H9 (cell line): ENCODE results near the gene ROM1. TPM values are rescaled to one million over a fixed set of nuclear protein-coding genes. Genes with fewer than 3 reads are reported as not detected.

Experiments used
- DNase-seq: peaks from one replicate; pipeline ENCODE4 v3.0.0-alpha.2; 2017
- H2AFZ ChIP-seq: one replicate; pipeline ENCODE4 v1.6.1; 2013; ENCODE audit warnings: mild to moderate bottlenecking, low read length, control low read depth, moderate library complexity
- H2AK5ac ChIP-seq: 2 replicates; pipeline ENCODE4 v1.6.1; 2013; ENCODE audit warnings: low read length, control low read depth, mixed read lengths; ENCODE audit not compliant: insufficient read length
- H2BK120ac ChIP-seq: one replicate; pipeline ENCODE4 v1.6.1; 2013; ENCODE audit warnings: low read depth, mild to moderate bottlenecking, low read length, control low read depth, inconsistent platforms; ENCODE audit not compliant: poor library complexity, severe bottlenecking
- H2BK12ac ChIP-seq: 2 replicates; pipeline ENCODE4 v1.6.1; 2013; ENCODE audit warnings: low read length, control low read depth, mixed read lengths, low read depth; ENCODE audit not compliant: insufficient read length
- H2BK15ac ChIP-seq: 2 replicates; pipeline ENCODE4 v1.6.1; 2013; ENCODE audit warnings: low read depth, low read length, control low read depth
- H2BK20ac ChIP-seq: one replicate; pipeline ENCODE4 v1.6.1; 2013; ENCODE audit warnings: low read depth, mild to moderate bottlenecking, low read length, control low read depth, inconsistent platforms; ENCODE audit not compliant: poor library complexity, severe bottlenecking
- H2BK5ac ChIP-seq: 2 replicates; pipeline ENCODE4 v1.6.1; 2013; ENCODE audit warnings: low read length, control low read depth, mixed read lengths; ENCODE audit not compliant: insufficient read length
- H3K14ac ChIP-seq: 2 replicates; pipeline ENCODE4 v1.6.1; 2013; ENCODE audit warnings: low read length, control low read depth; ENCODE audit not compliant: insufficient read depth
- H3K18ac ChIP-seq: 2 replicates; pipeline ENCODE4 v1.6.1; 2013; ENCODE audit warnings: low read depth, mild to moderate bottlenecking, mixed read lengths, low read length, control low read depth; ENCODE audit not compliant: insufficient read length
- H3K23ac ChIP-seq: 2 replicates; pipeline ENCODE4 v1.6.1; 2013; ENCODE audit warnings: low read length, control low read depth, mixed read lengths, low read depth; ENCODE audit not compliant: insufficient read length
- H3K23me2 ChIP-seq: 2 replicates; pipeline ENCODE4 v1.6.1; 2013; ENCODE audit warnings: low read depth, mild to moderate bottlenecking, mixed read lengths, low read length, control low read depth; ENCODE audit not compliant: insufficient read length, poor library complexity, severe bottlenecking
- H3K27ac ChIP-seq: 2 replicates; pipeline ENCODE4 v1.5.1; 2013; ENCODE audit warnings: low read length, control low read depth, mixed read lengths, low read depth; ENCODE audit not compliant: insufficient read length
- H3K27me3 ChIP-seq: 2 replicates; pipeline ENCODE4 v1.6.1; 2013; ENCODE audit warnings: low read length, control low read depth, inconsistent platforms; ENCODE audit not compliant: insufficient read depth
- H3K4ac ChIP-seq: 2 replicates; pipeline ENCODE4 v1.6.1; 2013; ENCODE audit warnings: low read depth, mild to moderate bottlenecking, control low read depth, inconsistent platforms, low read length, moderate library complexity
- H3K4me1 ChIP-seq: 2 replicates; pipeline ENCODE4 v1.6.1; 2013; ENCODE audit warnings: low read length, control low read depth, inconsistent platforms; ENCODE audit not compliant: insufficient read depth
- H3K4me2 ChIP-seq: 2 replicates; pipeline ENCODE4 v1.6.1; 2013; ENCODE audit warnings: low read length, control low read depth, mixed read lengths; ENCODE audit not compliant: insufficient read length, insufficient read depth
- H3K56ac ChIP-seq: 2 replicates; pipeline ENCODE4 v1.6.1; 2013; ENCODE audit warnings: low read depth, mild to moderate bottlenecking, mixed read lengths, low read length, control low read depth; ENCODE audit not compliant: insufficient read length
- H3K79me1 ChIP-seq: 2 replicates; pipeline ENCODE4 v1.6.1; 2013; ENCODE audit warnings: low read depth, mild to moderate bottlenecking, moderate library complexity, low read length, control low read depth, inconsistent platforms; ENCODE audit not compliant: insufficient read depth, poor library complexity, severe bottlenecking
- H3K79me2 ChIP-seq: 2 replicates; pipeline ENCODE4 v1.6.1; 2013; ENCODE audit warnings: low read length, control low read depth, inconsistent platforms; ENCODE audit not compliant: insufficient read depth
- H3K9ac ChIP-seq: 2 replicates; pipeline ENCODE4 v1.6.1; 2013; ENCODE audit warnings: low read length, control low read depth, mixed read lengths; ENCODE audit not compliant: insufficient read length; ENCODE audit errors: extremely low read depth
- H3K9me3 ChIP-seq: one replicate; pipeline ENCODE4 v1.6.1; 2013; ENCODE audit warnings: low read depth, low read length, inconsistent platforms; ENCODE audit not compliant: control insufficient read depth
- H3T11ph ChIP-seq: one replicate; pipeline ENCODE4 v1.6.1; 2013; ENCODE audit warnings: mild to moderate bottlenecking, low read length, control low read depth, inconsistent platforms
- H4K20me1 ChIP-seq: one replicate; pipeline ENCODE4 v1.6.1; 2013; ENCODE audit not compliant: control insufficient read depth, insufficient read length, insufficient read depth
- H4K5ac ChIP-seq: 2 replicates; pipeline ENCODE4 v1.6.1; 2013; ENCODE audit warnings: low read depth, mild to moderate bottlenecking, mixed read lengths, low read length, control low read depth; ENCODE audit not compliant: insufficient read length
- H4K8ac ChIP-seq: replicated peaks from 2 replicates; pipeline ENCODE4 v1.6.1; 2013; ENCODE audit warnings: low read length, control low read depth, mixed read lengths, low read depth; ENCODE audit not compliant: insufficient read length
- H4K91ac ChIP-seq: 2 replicates; pipeline ENCODE4 v1.6.1; 2013; ENCODE audit warnings: low read depth, mild to moderate bottlenecking, moderate library complexity, mixed read lengths, low read length, control low read depth; ENCODE audit not compliant: insufficient read length
- H3K27ac Mint-ChIP-seq, 3 experiments: 2 replicates in 2 of 3; 3 replicates in 1 of 3; pipeline ENCODE4 v1.8.0; 2020 to 2021; ENCODE audit warnings: mixed read lengths in 3 of 3, mild to moderate bottlenecking in 1 of 3, moderate library complexity in 1 of 3
- H3K27me3 Mint-ChIP-seq: 2 replicates; pipeline ENCODE4 v1.8.0; 2021; ENCODE audit warnings: low read depth, mild to moderate bottlenecking, moderate library complexity, mixed read lengths
- H3K36me3 Mint-ChIP-seq, 3 experiments: 2 replicates in 2 of 3; 3 replicates in 1 of 3; pipeline ENCODE4 v1.8.0; 2020 to 2021; ENCODE audit warnings: low read depth in 3 of 3, mixed read lengths in 3 of 3; ENCODE audit not compliant: insufficient read depth in 1 of 3
- H3K4me1 Mint-ChIP-seq, 2 experiments: 2 replicates each; pipeline ENCODE4 v1.8.0; 2020; ENCODE audit warnings: mixed read lengths in 2 of 2
- H3K4me3 Mint-ChIP-seq, 2 experiments: 2 replicates in 1 of 2; 3 replicates in 1 of 2; pipeline ENCODE4 v1.8.0; 2020 to 2021; ENCODE audit warnings: mild to moderate bottlenecking in 2 of 2, mixed read lengths in 2 of 2, moderate library complexity in 1 of 2
- H3K9me3 Mint-ChIP-seq, 2 experiments: 2 replicates in 1 of 2; 3 replicates in 1 of 2; pipeline ENCODE4 v1.8.0; 2020; ENCODE audit warnings: mild to moderate bottlenecking in 2 of 2, mixed read lengths in 2 of 2, moderate library complexity in 1 of 2
- WGBS: extraction: QIAGEN DNeasy Blood & Tissue Kit; methylation state at CpG from one replicate; pipeline ENCODE4 v1.1.7; 2013; ENCODE audit warnings: missing lambda C conversion rate, low lambda C conversion rate, mixed read lengths; ENCODE audit not compliant: insufficient read length; ENCODE audit errors: extremely low coverage; 5-methylcytosine and 5-hydroxymethylcytosine counted together
- total RNA-seq: library from RNA; stranded (reverse); gene quantifications from 2 replicates; pipeline ENCODE4 v1.2.1, GENCODE V29; 2021
- TF ChIP-seq, protein P1 (sequence below): fragments of 200-600 bp; sonication (generic); conservative IDR thresholded peaks from 3 replicates; pipeline ENCODE4 v1.8.0; 2021; ENCODE audit warnings: antibody characterized with exemption, mild to moderate bottlenecking

ROM1 gene
- total RNA-seq, 1 experiment from 2014 or later: 0.79 TPM

DNA sequence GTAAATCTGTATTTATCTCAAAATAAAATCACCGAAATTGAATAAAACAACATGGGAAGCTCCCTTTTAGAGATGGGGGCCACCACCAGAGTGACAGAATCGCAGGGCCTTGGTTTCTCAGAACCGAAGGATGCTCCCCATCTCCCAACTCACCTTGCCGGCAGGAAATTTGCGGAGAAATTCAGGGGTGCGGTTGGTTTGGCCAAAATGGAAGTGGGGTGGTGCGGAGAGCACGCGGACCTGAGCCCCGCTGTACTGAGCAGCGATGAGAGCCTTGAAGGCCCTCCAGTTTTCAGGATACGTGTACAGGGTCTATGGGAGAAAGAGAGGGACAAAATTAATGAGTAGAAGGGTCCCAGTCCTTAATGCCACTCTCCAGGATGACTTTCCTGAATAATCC, 40.6 kb upstream of the ROM1 start:
- Mint-ChIP-seq H3K9me3 (no peaks in the 10 kb centered on the region), H3K4me1 (peaks cover 38 to 39% of the 10 kb centered on the region in 2 experiments), H3K4me3 (peak overlapping the region; percentile 99 to 100), H3K27ac (peak overlapping the region; percentile 95 to 99 (median 99); a peak in 6 of 7 replicates), H3K36me3 (peaks cover 51 to 79% (median 74%) of the 10 kb centered on the region in 3 experiments), H3K27me3 (no peaks in the 10 kb centered on the region)
- Histone ChIP-seq H3K9ac (peak overlapping the region; percentile 92), H4K8ac (no peak overlapping the region), H4K91ac (no peak overlapping the region), H3K9me3 (no peaks in the 10 kb centered on the region), H3K56ac (no peak overlapping the region), H3K79me1 (peaks cover 8% of the 10 kb centered on the region), H2AFZ (no peak overlapping the region), H2BK15ac (no peak overlapping the region), H3K4me1 (no peaks in the 10 kb centered on the region), H3K79me2 (peaks cover 12% of the 10 kb centered on the region; the same call in 1 of the 2 replicates), H3K23me2 (peaks cover 13% of the 10 kb centered on the region), H3K14ac (no peak overlapping the region), H2AK5ac (no peak overlapping the region), H3T11ph (no peak overlapping the region), H2BK20ac (no peak overlapping the region), H3K4me2 (peak overlapping the region; percentile 88), H3K18ac (no peak overlapping the region), H2BK12ac (no peak overlapping the region), H2BK120ac (no peak overlapping the region), H3K27me3 (no peaks in the 10 kb centered on the region), H3K23ac (no peak overlapping the region), H4K5ac (no peak overlapping the region), H3K4ac (no peak overlapping the region), H4K20me1 (no peaks in the 10 kb centered on the region), H3K27ac (no peak overlapping the region), H2BK5ac (no peak overlapping the region)
- no peak for DNase-seq
- WGBS: no CpG with 5 or more reads among the region's 12 CpGs
- TF ChIP-seq, protein P1, sequence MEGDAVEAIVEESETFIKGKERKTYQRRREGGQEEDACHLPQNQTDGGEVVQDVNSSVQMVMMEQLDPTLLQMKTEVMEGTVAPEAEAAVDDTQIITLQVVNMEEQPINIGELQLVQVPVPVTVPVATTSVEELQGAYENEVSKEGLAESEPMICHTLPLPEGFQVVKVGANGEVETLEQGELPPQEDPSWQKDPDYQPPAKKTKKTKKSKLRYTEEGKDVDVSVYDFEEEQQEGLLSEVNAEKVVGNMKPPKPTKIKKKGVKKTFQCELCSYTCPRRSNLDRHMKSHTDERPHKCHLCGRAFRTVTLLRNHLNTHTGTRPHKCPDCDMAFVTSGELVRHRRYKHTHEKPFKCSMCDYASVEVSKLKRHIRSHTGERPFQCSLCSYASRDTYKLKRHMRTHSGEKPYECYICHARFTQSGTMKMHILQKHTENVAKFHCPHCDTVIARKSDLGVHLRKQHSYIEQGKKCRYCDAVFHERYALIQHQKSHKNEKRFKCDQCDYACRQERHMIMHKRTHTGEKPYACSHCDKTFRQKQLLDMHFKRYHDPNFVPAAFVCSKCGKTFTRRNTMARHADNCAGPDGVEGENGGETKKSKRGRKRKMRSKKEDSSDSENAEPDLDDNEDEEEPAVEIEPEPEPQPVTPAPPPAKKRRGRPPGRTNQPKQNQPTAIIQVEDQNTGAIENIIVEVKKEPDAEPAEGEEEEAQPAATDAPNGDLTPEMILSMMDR: no peak
